Neural progenitor cell (in vitro differentiated cells): ENCODE data around the gene CEBPZ.

Experiments used
- CTCF ChIP-seq: fragments of 200-600 bp; sonication (generic); IDR thresholded peaks from 2 replicates; pipeline ENCODE4 v1.5.1; 2017; ENCODE audit warnings: antibody characterized with exemption, mild to moderate bottlenecking
- EZH2phosphoT487 ChIP-seq: fragments of 200-600 bp; sonication (generic); IDR thresholded peaks from 2 replicates; pipeline ENCODE4 v1.6.1; 2017; ENCODE audit warnings: antibody characterized with exemption

- TF ChIP-seq EZH2phosphoT487 (no peak), CTCF (no peak)
Observed at GRCh38 chr2:37244017-37244416, 12.6 kb upstream of the CEBPZ start.
